ENCODE measurements around the gene SORCS2. TPM values are rescaled to one million over a fixed set of nuclear protein-coding genes. Genes with fewer than 3 reads are reported as not detected.

The SORCS2 gene
- total RNA-seq, 1 donor from 2014 or later, result 3.0 TPM

DNA sequence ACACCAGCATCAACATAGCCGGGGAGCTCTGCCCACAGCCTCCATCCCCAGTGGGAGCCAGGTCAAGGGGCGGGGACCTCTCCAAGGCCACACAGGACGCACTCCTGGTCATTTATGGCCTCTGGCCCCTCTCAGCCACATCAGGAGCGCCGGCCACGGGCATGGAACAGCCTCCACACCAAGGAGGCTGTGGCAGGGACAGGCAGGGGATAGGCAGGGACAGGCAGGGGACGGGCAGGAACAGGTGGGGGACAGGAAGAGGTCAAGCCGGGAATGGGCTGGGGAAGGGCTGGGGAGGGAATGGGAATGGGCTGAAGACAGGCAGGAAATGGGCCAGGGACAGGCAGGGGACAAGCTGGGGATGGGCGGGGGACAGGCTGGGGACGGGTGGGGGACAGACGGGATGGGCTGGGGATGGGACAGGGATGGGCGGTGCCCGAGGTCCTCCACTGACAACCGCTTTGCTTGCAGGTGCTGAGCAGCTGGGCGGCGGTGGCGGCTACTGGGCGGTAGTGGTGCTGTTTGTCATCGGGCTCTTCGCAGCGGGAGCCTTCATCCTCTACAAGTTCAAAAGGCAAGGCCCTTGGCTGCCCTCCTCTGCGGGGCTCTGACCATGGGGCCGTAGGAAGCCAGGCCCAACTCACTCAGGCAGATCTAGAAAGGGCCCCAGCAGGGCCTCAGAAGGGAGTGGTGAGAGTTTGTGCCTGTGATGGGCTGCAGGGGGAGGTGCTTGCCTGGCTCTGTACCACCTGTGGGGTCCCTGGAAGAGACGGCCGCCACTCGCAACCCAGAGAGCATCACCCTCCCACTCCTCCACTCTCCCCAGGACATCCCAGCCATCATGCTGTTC, 541.7 kb downstream of the SORCS2 start:
- TF ChIP-seq, protein P1, sequence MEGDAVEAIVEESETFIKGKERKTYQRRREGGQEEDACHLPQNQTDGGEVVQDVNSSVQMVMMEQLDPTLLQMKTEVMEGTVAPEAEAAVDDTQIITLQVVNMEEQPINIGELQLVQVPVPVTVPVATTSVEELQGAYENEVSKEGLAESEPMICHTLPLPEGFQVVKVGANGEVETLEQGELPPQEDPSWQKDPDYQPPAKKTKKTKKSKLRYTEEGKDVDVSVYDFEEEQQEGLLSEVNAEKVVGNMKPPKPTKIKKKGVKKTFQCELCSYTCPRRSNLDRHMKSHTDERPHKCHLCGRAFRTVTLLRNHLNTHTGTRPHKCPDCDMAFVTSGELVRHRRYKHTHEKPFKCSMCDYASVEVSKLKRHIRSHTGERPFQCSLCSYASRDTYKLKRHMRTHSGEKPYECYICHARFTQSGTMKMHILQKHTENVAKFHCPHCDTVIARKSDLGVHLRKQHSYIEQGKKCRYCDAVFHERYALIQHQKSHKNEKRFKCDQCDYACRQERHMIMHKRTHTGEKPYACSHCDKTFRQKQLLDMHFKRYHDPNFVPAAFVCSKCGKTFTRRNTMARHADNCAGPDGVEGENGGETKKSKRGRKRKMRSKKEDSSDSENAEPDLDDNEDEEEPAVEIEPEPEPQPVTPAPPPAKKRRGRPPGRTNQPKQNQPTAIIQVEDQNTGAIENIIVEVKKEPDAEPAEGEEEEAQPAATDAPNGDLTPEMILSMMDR (IDR thresholded peaks at IDR 0.05), result no peak
- Mint-ChIP-seq H3K27ac (ENCODE audit: unreplicated experiment) (no peak overlapping the region), H3K9me3 (ENCODE audit: unreplicated experiment) (no peaks in the 10 kb centered on the region), H3K36me3 (ENCODE audit: unreplicated experiment) (no peaks in the 10 kb centered on the region), H3K4me1 (ENCODE audit: unreplicated experiment) (no peaks in the 10 kb centered on the region), H3K4me3 (ENCODE audit: unreplicated experiment) (no peak overlapping the region), H3K27me3 (ENCODE audit: unreplicated experiment) (peaks cover 37% of the 10 kb centered on the region)
- DNase-seq (ENCODE audit: extremely low spot score, unreplicated experiment), result no peak

GRCh38 chr4:7734651-7735260, 542.4 kb downstream of the SORCS2 start:
- no peak overlapping the region for H3K4me3 Mint-ChIP-seq (ENCODE audit: unreplicated experiment)
- TF ChIP-seq, protein P1 (IDR thresholded peaks at IDR 0.05), result no peak
- H3K27ac Mint-ChIP-seq (ENCODE audit: unreplicated experiment), result no peak overlapping the region
- H3K9me3 Mint-ChIP-seq (ENCODE audit: unreplicated experiment), result no peaks in the 10 kb centered on the region
- H3K36me3 Mint-ChIP-seq (ENCODE audit: unreplicated experiment), result no peaks in the 10 kb centered on the region
- peaks cover 37% of the 10 kb centered on the region for H3K27me3 Mint-ChIP-seq (ENCODE audit: unreplicated experiment)
- H3K4me1 Mint-ChIP-seq (ENCODE audit: unreplicated experiment), result no peaks in the 10 kb centered on the region
- DNase-seq (ENCODE audit: extremely low spot score, unreplicated experiment), result no peak

GRCh38 chr4:7735395-7735794, 543.1 kb downstream of the SORCS2 start:
- Mint-ChIP-seq H3K4me1 (ENCODE audit: unreplicated experiment) (no peaks in the 10 kb centered on the region), H3K36me3 (ENCODE audit: unreplicated experiment) (no peaks in the 10 kb centered on the region), H3K9me3 (ENCODE audit: unreplicated experiment) (no peaks in the 10 kb centered on the region), H3K27me3 (ENCODE audit: unreplicated experiment) (peaks cover 34% of the 10 kb centered on the region), H3K4me3 (ENCODE audit: unreplicated experiment) (no peak overlapping the region), H3K27ac (ENCODE audit: unreplicated experiment) (no peak overlapping the region)
- TF ChIP-seq, protein P1 (IDR thresholded peaks at IDR 0.05), result no peak
- no peak for DNase-seq (ENCODE audit: extremely low spot score, unreplicated experiment)

DNA sequence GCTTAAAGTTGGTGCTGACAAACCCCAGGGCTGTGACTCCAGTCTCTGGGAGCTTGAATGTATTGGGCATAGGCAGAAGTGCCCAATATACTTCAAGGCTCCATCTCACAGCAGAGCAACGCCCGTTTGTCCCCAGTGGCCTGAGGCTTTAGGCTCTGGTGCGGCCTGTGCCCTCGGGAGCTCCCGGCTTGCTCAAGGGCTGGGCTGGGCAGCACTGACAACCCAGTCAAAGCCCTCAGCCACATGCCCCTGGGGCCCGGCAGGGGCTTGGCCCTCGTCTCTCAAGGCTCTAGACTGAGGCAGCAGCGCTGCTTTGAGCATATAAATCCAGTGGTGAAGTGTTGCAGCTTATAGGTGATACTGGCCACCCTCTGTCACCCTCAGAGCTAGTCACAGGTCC, 543.6 kb downstream of the SORCS2 start:
- Mint-ChIP-seq H3K9me3 (ENCODE audit: unreplicated experiment) (no peaks in the 10 kb centered on the region), H3K27me3 (ENCODE audit: unreplicated experiment) (peaks cover 28% of the 10 kb centered on the region), H3K4me3 (ENCODE audit: unreplicated experiment) (no peak overlapping the region), H3K27ac (ENCODE audit: unreplicated experiment) (no peak overlapping the region), H3K4me1 (ENCODE audit: unreplicated experiment) (no peaks in the 10 kb centered on the region), H3K36me3 (ENCODE audit: unreplicated experiment) (no peaks in the 10 kb centered on the region)
- no peak for DNase-seq (ENCODE audit: extremely low spot score, unreplicated experiment)
- TF ChIP-seq, protein P1 (IDR thresholded peaks at IDR 0.05), result no peak
